Mesendoderm (in vitro differentiated cells): ENCODE data around the gene CAV1.

Source experiments
- DNase-seq: peaks from one replicate; pipeline ENCODE4 v3.0.0; 2013
- H2AK5ac ChIP-seq: 2 replicates; pipeline ENCODE4 v1.6.1; 2013; ENCODE audit warnings: low read length, inconsistent platforms
- H2BK120ac ChIP-seq: 2 replicates; pipeline ENCODE4 v1.6.1; 2013; ENCODE audit warnings: low read depth, mild to moderate bottlenecking, low read length, moderate library complexity, mixed read lengths
- H2BK15ac ChIP-seq: replicated peaks from 2 replicates; pipeline ENCODE4 v1.6.1; 2013; ENCODE audit warnings: low read depth, mild to moderate bottlenecking, moderate library complexity
- H2BK5ac ChIP-seq: 2 replicates; pipeline ENCODE4 v1.6.1; 2013; ENCODE audit warnings: low read length, inconsistent platforms
- H3K18ac ChIP-seq: 2 replicates; pipeline ENCODE4 v1.6.1; 2013; ENCODE audit warnings: mild to moderate bottlenecking, low read length, mixed read lengths
- H3K23ac ChIP-seq: one replicate; pipeline ENCODE4 v1.6.1; 2013; ENCODE audit warnings: low read length
- H3K27ac ChIP-seq: 2 replicates; pipeline ENCODE4 v1.5.1; 2013; ENCODE audit warnings: low read depth, mild to moderate bottlenecking, inconsistent platforms, low read length, moderate library complexity
- H3K27me3 ChIP-seq: 2 replicates; pipeline ENCODE4 v1.6.1; 2013; ENCODE audit warnings: low read length, control low read depth, mild to moderate bottlenecking, inconsistent platforms; ENCODE audit not compliant: insufficient read depth, poor library complexity
- H3K36me3 ChIP-seq: 2 replicates; pipeline ENCODE4 v1.6.1; 2013; ENCODE audit warnings: low read length, inconsistent platforms; ENCODE audit not compliant: control insufficient read depth, insufficient read depth
- H3K4ac ChIP-seq: one replicate; pipeline ENCODE4 v1.6.1; 2013; ENCODE audit warnings: low read depth, mild to moderate bottlenecking, low read length, moderate library complexity
- H3K4me1 ChIP-seq: 2 replicates; pipeline ENCODE4 v1.6.1; 2013; ENCODE audit warnings: low read depth, low read length, inconsistent platforms; ENCODE audit not compliant: control insufficient read depth
- H3K4me2 ChIP-seq: 2 replicates; pipeline ENCODE4 v1.6.1; 2013; ENCODE audit warnings: low read length
- H3K4me3 ChIP-seq: 2 replicates; pipeline ENCODE4 v1.5.1; 2013; ENCODE audit warnings: mild to moderate bottlenecking, low read length
- H3K56ac ChIP-seq: one replicate; pipeline ENCODE4 v1.6.1; 2013; ENCODE audit warnings: low read length
- H3K79me1 ChIP-seq: 2 replicates; pipeline ENCODE4 v1.6.1; 2013; ENCODE audit warnings: low read length, inconsistent platforms
- H3K79me2 ChIP-seq: 2 replicates; pipeline ENCODE4 v1.6.1; 2013; ENCODE audit warnings: mild to moderate bottlenecking, low read length; ENCODE audit not compliant: control insufficient read depth, insufficient read depth
- H3K9ac ChIP-seq: 2 replicates; pipeline ENCODE4 v1.6.1; 2013; ENCODE audit warnings: low read length, inconsistent platforms
- H4K5ac ChIP-seq: one replicate; pipeline ENCODE4 v1.6.1; 2013; ENCODE audit warnings: low read length
- H4K8ac ChIP-seq: one replicate; pipeline ENCODE4 v1.6.1; 2013; ENCODE audit warnings: low read depth, mild to moderate bottlenecking, control low read depth, low read length, moderate library complexity
- WGBS: extraction: QIAGEN DNeasy Blood & Tissue Kit; methylation state at CpG from one replicate; pipeline ENCODE4 v1.1.7; 2013; ENCODE audit warnings: low lambda C conversion rate, missing lambda C conversion rate; ENCODE audit not compliant: insufficient coverage; ENCODE audit errors: extremely low coverage; 5-methylcytosine and 5-hydroxymethylcytosine counted together

CAV1 gene

GRCh38 chr7:116571552-116571951 is 46.7 kb downstream of the CAV1 start:
- no peak overlapping the region for H4K8ac ChIP-seq
- H3K36me3 ChIP-seq: no peaks in the 10 kb centered on the region
- no peak overlapping the region for H2BK15ac ChIP-seq
- DNase-seq: no peak
- no peaks in the 10 kb centered on the region for H3K79me1 ChIP-seq
- H2AK5ac ChIP-seq: no peak overlapping the region
- no peak overlapping the region for H3K4ac ChIP-seq
- no peaks in the 10 kb centered on the region for H3K27me3 ChIP-seq
- no peak overlapping the region for H3K4me3 ChIP-seq
- H3K9ac ChIP-seq: no peak overlapping the region
- no peaks in the 10 kb centered on the region for H3K79me2 ChIP-seq
- WGBS: no CpG with 5 or more reads among the region's 2 CpGs
- no peak overlapping the region for H4K5ac ChIP-seq
- no peaks in the 10 kb centered on the region for H3K4me1 ChIP-seq
- no peak overlapping the region for H2BK5ac ChIP-seq
- H3K56ac ChIP-seq: no peak overlapping the region
- H3K27ac ChIP-seq: no peak overlapping the region
- no peak overlapping the region for H3K23ac ChIP-seq
- no peak overlapping the region for H3K4me2 ChIP-seq
- no peak overlapping the region for H2BK120ac ChIP-seq
- no peak overlapping the region for H3K18ac ChIP-seq

DNA sequence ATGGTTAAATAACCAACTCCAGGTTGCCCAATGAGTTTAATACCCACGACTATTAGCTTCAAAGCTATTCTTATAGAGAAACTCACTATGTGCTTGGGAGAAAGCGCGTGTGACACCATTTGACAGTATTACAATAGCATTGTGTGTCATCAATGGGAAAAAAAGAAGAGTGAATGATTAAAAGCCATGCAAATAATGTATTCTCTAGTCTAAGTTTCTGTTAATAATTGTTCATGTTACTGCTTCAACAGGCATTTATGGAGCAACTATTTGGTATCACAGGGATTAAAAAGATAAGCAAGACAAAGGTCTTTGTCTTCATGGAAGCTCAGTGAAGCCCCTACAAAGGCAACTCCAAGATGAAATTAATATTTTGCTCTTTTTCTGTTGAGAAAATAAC is 47.2 kb downstream of the CAV1 start:
- H3K4ac ChIP-seq: no peak overlapping the region
- H3K23ac ChIP-seq: no peak overlapping the region
- H3K9ac ChIP-seq: no peak overlapping the region
- no peak for DNase-seq
- no CpG with 5 or more reads among the region's 3 CpGs for WGBS
- no peaks in the 10 kb centered on the region for H3K79me1 ChIP-seq
- no peaks in the 10 kb centered on the region for H3K36me3 ChIP-seq
- H3K4me2 ChIP-seq: no peak overlapping the region
- no peak overlapping the region for H3K4me3 ChIP-seq
- no peaks in the 10 kb centered on the region for H3K79me2 ChIP-seq
- H3K4me1 ChIP-seq: no peaks in the 10 kb centered on the region
- H3K56ac ChIP-seq: no peak overlapping the region
- H2AK5ac ChIP-seq: no peak overlapping the region
- H3K27ac ChIP-seq: no peak overlapping the region
- no peak overlapping the region for H3K18ac ChIP-seq
- H2BK120ac ChIP-seq: no peak overlapping the region
- no peak overlapping the region for H2BK15ac ChIP-seq
- no peak overlapping the region for H4K8ac ChIP-seq
- H4K5ac ChIP-seq: no peak overlapping the region
- no peaks in the 10 kb centered on the region for H3K27me3 ChIP-seq
- H2BK5ac ChIP-seq: no peak overlapping the region

- no peak overlapping the region for H3K18ac ChIP-seq
- no peaks in the 10 kb centered on the region for H3K36me3 ChIP-seq
- no peak overlapping the region for H3K4me3 ChIP-seq
- no peaks in the 10 kb centered on the region for H3K79me1 ChIP-seq
- no peak overlapping the region for H3K9ac ChIP-seq
- no peak overlapping the region for H2BK15ac ChIP-seq
- no peak overlapping the region for H3K4ac ChIP-seq
- no peak overlapping the region for H2AK5ac ChIP-seq
- H3K56ac ChIP-seq: no peak overlapping the region
- H4K8ac ChIP-seq: no peak overlapping the region
- no peak for DNase-seq
- H2BK120ac ChIP-seq: no peak overlapping the region
- H3K4me2 ChIP-seq: no peak overlapping the region
- H3K27me3 ChIP-seq: no peaks in the 10 kb centered on the region
- no peak overlapping the region for H3K23ac ChIP-seq
- no peak overlapping the region for H4K5ac ChIP-seq
- no peak overlapping the region for H3K27ac ChIP-seq
- H3K79me2 ChIP-seq: no peaks in the 10 kb centered on the region
- H3K4me1 ChIP-seq: no peaks in the 10 kb centered on the region
- no peak overlapping the region for H2BK5ac ChIP-seq
Observed at GRCh38 chr7:116573541-116573940, 48.7 kb downstream of the CAV1 start.

DNA sequence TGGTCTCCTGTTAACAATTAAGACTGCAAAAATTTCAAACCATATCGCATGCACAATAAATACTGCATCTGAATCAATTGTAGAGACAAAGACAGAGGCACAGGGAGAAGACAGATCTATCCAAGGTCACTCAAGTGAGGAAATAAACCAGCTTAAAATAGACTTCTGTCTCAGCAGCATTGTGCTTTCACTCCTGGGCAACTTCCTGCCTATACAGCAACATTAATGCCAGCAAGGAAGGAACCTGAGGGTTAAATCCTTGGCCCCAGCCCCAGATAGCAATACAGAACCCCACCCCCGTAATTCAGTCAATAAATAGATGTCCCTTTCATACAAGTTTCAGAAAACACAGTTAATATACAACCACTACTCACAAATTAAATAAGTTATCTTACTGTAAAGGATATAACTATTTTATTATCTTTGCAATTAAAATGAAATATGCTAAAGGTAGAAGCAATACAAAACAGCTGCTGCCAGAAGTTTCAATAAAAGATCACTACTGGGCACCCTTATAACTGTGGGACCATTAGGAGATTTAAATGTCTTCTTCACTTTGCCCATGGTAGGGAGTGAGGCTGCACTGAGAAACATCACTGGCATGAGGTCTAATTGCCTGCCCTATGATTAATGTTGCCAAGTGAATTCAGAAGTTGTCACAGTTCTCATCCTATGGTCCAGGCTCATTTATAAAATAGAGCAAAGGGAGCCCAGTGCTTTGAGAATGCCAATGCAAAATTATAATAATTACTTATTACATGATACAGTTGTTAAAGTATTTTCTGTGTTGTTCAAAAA is 49.4 kb downstream of the CAV1 start:
- Histone ChIP-seq H3K18ac (no peak overlapping the region), H3K27me3 (no peaks in the 10 kb centered on the region), H3K27ac (no peak overlapping the region), H4K5ac (no peak overlapping the region), H3K4me2 (no peak overlapping the region), H3K79me1 (no peaks in the 10 kb centered on the region), H2BK120ac (no peak overlapping the region), H3K79me2 (no peaks in the 10 kb centered on the region), H3K23ac (no peak overlapping the region), H2BK15ac (no peak overlapping the region), H3K4me3 (no peak overlapping the region), H4K8ac (no peak overlapping the region), H3K9ac (no peak overlapping the region), H2AK5ac (no peak overlapping the region), H2BK5ac (no peak overlapping the region), H3K56ac (no peak overlapping the region), H3K4me1 (no peaks in the 10 kb centered on the region), H3K4ac (no peak overlapping the region), H3K36me3 (no peaks in the 10 kb centered on the region)
- no CpG with 5 or more reads among the region's 2 CpGs for WGBS
- no peak for DNase-seq

GRCh38 chr7:116575853-116576252 is 51.0 kb downstream of the CAV1 start:
- Histone ChIP-seq H3K18ac (no peak overlapping the region), H3K36me3 (no peaks in the 10 kb centered on the region), H3K4me3 (no peak overlapping the region), H3K23ac (no peak overlapping the region), H3K27ac (no peak overlapping the region), H2AK5ac (no peak overlapping the region), H2BK120ac (no peak overlapping the region), H4K8ac (no peak overlapping the region), H3K4me1 (no peaks in the 10 kb centered on the region), H3K9ac (no peak overlapping the region), H3K79me1 (no peaks in the 10 kb centered on the region), H3K27me3 (no peaks in the 10 kb centered on the region), H3K4ac (no peak overlapping the region), H4K5ac (no peak overlapping the region), H2BK5ac (no peak overlapping the region), H3K56ac (no peak overlapping the region), H3K4me2 (no peak overlapping the region), H3K79me2 (no peaks in the 10 kb centered on the region), H2BK15ac (no peak overlapping the region)
- DNase-seq: no peak
- WGBS: no CpG with 5 or more reads among the region's 1 CpG
